ENCODE measurements around the gene NSG2. TPM values are rescaled to one million over a fixed set of nuclear protein-coding genes. Genes with fewer than 3 reads are reported as not detected.

Gene NSG2
- total and polyA plus RNA-seq, 8 donors: 0.34 to 3.3 (median 2.3) TPM; not detected in 1

DNA sequence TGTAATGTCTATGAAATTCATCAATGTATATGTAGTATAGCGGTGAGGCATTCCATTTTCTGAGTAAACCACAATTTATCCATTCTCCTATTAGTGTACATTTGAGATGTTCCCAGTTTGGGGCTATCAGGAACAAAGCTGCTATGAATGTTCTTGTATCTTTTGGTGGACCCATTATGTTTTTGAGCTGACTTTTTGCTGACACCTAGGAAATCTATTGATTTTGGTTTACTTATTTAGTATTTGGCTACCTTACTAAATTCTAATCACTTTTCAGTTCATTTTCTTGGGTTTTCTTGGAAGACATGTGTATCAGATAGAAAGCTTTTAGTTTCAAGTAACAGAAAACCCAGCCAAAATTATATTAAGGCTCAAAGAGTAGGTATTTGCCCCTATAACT, 13.7 kb downstream of the NSG2 start:
- no peak for ATAC-seq
- intact Hi-C loops (cut with DNase I): no loop called here
- peaks cover 0 to 4% of the 10 kb centered on the region in 2 donors for H3K9me3 ChIP-seq
- no peak for DNase-seq
- H3K4me3 ChIP-seq: no peak overlapping the region
- peaks cover 0 to 21% of the 10 kb centered on the region in 2 donors for H3K27me3 ChIP-seq
- no peaks in the 10 kb centered on the region for H3K36me3 ChIP-seq
- no peaks in the 10 kb centered on the region for H3K4me1 ChIP-seq
- H3K27ac ChIP-seq: no peak overlapping the region
- TF ChIP-seq, protein P1, sequence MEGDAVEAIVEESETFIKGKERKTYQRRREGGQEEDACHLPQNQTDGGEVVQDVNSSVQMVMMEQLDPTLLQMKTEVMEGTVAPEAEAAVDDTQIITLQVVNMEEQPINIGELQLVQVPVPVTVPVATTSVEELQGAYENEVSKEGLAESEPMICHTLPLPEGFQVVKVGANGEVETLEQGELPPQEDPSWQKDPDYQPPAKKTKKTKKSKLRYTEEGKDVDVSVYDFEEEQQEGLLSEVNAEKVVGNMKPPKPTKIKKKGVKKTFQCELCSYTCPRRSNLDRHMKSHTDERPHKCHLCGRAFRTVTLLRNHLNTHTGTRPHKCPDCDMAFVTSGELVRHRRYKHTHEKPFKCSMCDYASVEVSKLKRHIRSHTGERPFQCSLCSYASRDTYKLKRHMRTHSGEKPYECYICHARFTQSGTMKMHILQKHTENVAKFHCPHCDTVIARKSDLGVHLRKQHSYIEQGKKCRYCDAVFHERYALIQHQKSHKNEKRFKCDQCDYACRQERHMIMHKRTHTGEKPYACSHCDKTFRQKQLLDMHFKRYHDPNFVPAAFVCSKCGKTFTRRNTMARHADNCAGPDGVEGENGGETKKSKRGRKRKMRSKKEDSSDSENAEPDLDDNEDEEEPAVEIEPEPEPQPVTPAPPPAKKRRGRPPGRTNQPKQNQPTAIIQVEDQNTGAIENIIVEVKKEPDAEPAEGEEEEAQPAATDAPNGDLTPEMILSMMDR (IDR thresholded peaks at IDR 0.05): no peak

DNA sequence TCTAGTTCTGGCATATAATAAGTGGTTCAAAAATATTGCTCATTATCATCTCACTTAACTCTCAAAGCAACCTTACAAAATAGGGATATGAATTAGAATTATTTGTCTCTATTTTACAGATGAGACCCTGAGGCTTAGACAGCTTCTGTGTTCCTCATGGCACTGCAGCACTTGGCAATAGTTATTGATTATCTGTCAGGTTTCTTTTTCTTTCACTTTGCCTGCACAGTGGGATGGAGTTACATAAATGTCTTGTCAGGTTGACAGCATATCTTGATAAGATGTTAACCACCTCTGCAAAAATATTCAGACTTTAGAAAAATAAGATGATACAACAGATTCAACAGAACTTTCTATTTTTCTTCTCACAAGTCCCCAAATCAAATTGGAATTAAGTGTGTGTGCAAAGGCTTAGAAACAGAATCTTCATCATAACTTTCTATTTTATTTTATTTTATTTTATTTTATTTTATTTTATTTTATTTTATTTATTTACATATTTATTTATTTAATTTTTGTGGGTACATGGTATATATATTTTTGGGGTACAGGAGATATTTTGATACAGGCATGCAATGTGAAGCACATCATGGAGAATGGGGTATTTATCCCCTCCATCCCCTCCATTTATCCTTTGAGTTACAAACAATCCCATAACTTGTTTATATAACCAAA, 17.7 kb downstream of the NSG2 start:
- H3K4me1 ChIP-seq: no peaks in the 10 kb centered on the region
- H3K27ac ChIP-seq: no peak overlapping the region
- peaks cover 0 to 4% of the 10 kb centered on the region in 2 donors for H3K9me3 ChIP-seq
- no peak overlapping the region for H3K4me3 ChIP-seq
- TF ChIP-seq, protein P1 (IDR thresholded peaks at IDR 0.05): no peak
- peaks cover 0 to 34% of the 10 kb centered on the region in 2 donors for H3K27me3 ChIP-seq
- intact Hi-C loops (cut with DNase I): no loop called here
- DNase-seq (no peak), ATAC-seq (no peak)
- no peaks in the 10 kb centered on the region for H3K36me3 ChIP-seq

DNA sequence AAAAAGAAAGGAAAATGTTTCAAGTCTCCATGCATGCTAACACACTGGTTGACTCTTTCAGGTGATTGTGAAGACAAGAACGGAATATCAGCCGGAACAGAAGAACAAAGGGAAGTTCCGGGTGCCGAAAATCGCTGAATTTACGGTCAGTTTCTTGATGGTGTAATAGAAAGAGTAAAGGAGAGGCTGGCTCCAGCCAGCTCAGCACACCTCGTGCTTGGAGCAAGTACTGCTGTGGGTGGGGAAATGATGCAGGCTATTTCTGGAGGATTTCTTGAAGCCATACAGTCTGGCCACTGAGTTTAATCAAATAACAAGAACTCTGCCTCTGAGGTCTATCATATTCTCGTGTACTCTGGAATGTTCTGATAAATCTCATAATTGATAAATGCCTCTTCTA, 18.7 kb downstream of the NSG2 start:
- no peak overlapping the region for H3K4me3 ChIP-seq
- H3K27ac ChIP-seq: no peak overlapping the region
- no peaks in the 10 kb centered on the region for H3K4me1 ChIP-seq
- intact Hi-C loops (cut with DNase I): no loop called here
- no peaks in the 10 kb centered on the region for H3K36me3 ChIP-seq
- no peak for ATAC-seq
- H3K27me3 ChIP-seq: peaks cover 0 to 34% of the 10 kb centered on the region in 2 donors
- TF ChIP-seq, protein P1 (IDR thresholded peaks at IDR 0.05): no peak
- no peak for DNase-seq
- H3K9me3 ChIP-seq: peaks cover 0 to 4% of the 10 kb centered on the region in 2 donors

GRCh38 chr5:174065528-174066197, 20.2 kb downstream of the NSG2 start:
- H3K27me3 ChIP-seq: peaks cover 0 to 34% of the 10 kb centered on the region in 2 donors
- H3K4me1 ChIP-seq: no peaks in the 10 kb centered on the region
- no peak overlapping the region for H3K27ac ChIP-seq
- ATAC-seq: no peak
- H3K4me3 ChIP-seq: no peak overlapping the region
- peaks cover 0 to 2% of the 10 kb centered on the region in 2 donors for H3K9me3 ChIP-seq
- intact Hi-C loops (cut with DNase I): no loop called here
- TF ChIP-seq, protein P1 (IDR thresholded peaks at IDR 0.05): no peak
- H3K36me3 ChIP-seq: no peaks in the 10 kb centered on the region
- peak in 1 of 4 donors; percentile 9 for DNase-seq

- no peak for ATAC-seq
- DNase-seq: no peak
- intact Hi-C loops (cut with DNase I): no loop called here
- TF ChIP-seq, protein P1 (IDR thresholded peaks at IDR 0.05): no peak
- Histone ChIP-seq H3K27ac (no peak overlapping the region), H3K4me1 (no peaks in the 10 kb centered on the region), H3K36me3 (no peaks in the 10 kb centered on the region), H3K4me3 (no peak overlapping the region), H3K9me3 (no peaks in the 10 kb centered on the region), H3K27me3 (peaks cover 0 to 22% of the 10 kb centered on the region in 2 donors)
Measured at GRCh38 chr5:174067499-174067898, 22.0 kb downstream of the NSG2 start.

All from left lung (tissue), 10 donors.